GM21717 (cell line): ENCODE measurements around the gene MDN1.
"Not testable (repeated sequence)": the region's sequence is repeated elsewhere in the genome, so short reads cannot be mapped to it uniquely, and the experiment has no call there.

Experiments used
- ATAC-seq: cut with Tn5 transposase; IDR thresholded peaks from one replicate; pipeline ENCODE4 v1.9.1; 2021; ENCODE audit warnings: mild to moderate bottlenecking, moderate library complexity; ENCODE audit not compliant: unreplicated experiment

Gene MDN1

GRCh38 chr6:89817481-89817880, 2.1 kb downstream of the MDN1 start:
- ATAC-seq = no peak

GRCh38 chr6:89813422-89813821, 6.2 kb downstream of the MDN1 start:
- ATAC-seq = not testable (repeated sequence)

- ATAC-seq = no peak
Measured at GRCh38 chr6:89807581-89807980, 12.0 kb downstream of the MDN1 start.

- no peak for ATAC-seq
Measured at GRCh38 chr6:89805814-89806371, 13.7 kb downstream of the MDN1 start.

GRCh38 chr6:89803271-89803670, 16.3 kb downstream of the MDN1 start:
- no peak for ATAC-seq

GRCh38 chr6:89799756-89800155, 19.8 kb downstream of the MDN1 start:
- ATAC-seq = no peak

- no peak for ATAC-seq
Measured at GRCh38 chr6:89799096-89799495, 20.5 kb downstream of the MDN1 start.

- no peak for ATAC-seq
Measured at GRCh38 chr6:89797317-89797716, 22.3 kb downstream of the MDN1 start.

- ATAC-seq = no peak
Measured at GRCh38 chr6:89794324-89794723, 25.3 kb downstream of the MDN1 start.

- no peak for ATAC-seq
Measured at GRCh38 chr6:89793586-89793985, 26.0 kb downstream of the MDN1 start.

- ATAC-seq = peak; percentile 70
Measured at GRCh38 chr6:89792881-89793280, 26.7 kb downstream of the MDN1 start.

GRCh38 chr6:89790403-89790802, 29.2 kb downstream of the MDN1 start:
- ATAC-seq = no peak

- no peak for ATAC-seq
Measured at GRCh38 chr6:89789980-89790379, 29.6 kb downstream of the MDN1 start.

- no peak for ATAC-seq
Measured at GRCh38 chr6:89787660-89788328, 31.8 kb downstream of the MDN1 start.

- ATAC-seq = no peak
Measured at GRCh38 chr6:89786970-89787369, 32.6 kb downstream of the MDN1 start.

GRCh38 chr6:89784838-89785237, 34.8 kb downstream of the MDN1 start:
- ATAC-seq = no peak

- ATAC-seq = not testable (repeated sequence)
Measured at GRCh38 chr6:89783293-89783692, 36.3 kb downstream of the MDN1 start.

- no peak for ATAC-seq
Measured at GRCh38 chr6:89782222-89782621, 37.4 kb downstream of the MDN1 start.

GRCh38 chr6:89781070-89782034, 38.2 kb downstream of the MDN1 start:
- no peak for ATAC-seq

GRCh38 chr6:89777455-89777854, 42.1 kb downstream of the MDN1 start:
- no peak for ATAC-seq

- ATAC-seq = no peak
Measured at GRCh38 chr6:89776583-89777233, 42.9 kb downstream of the MDN1 start.
